ENCODE results near the gene ABI1. TPM values are rescaled to one million over a fixed set of nuclear protein-coding genes. Genes with fewer than 3 reads are reported as not detected.

Gene ABI1
- total RNA-seq, 1 donor from 2014 or later = 43.1 TPM

DNA sequence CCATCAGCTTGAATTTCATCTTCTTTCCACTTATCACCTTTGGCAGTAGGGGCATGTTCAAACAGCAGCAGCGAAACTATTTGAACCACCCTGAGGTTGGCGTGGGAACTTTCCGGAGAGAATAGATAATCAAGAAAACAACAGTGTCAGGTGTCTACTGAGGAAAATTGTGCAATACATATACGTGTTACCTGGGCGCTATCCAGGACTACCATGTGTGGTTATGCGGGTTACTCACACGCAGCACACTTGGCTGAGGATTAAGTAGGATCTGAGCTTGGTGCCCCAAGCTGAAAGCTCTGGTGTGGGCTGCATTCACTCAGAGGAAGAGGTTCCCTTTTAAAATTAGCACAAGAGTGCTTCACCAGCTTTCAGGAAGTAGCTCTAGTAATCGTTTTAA lies 8.8 kb upstream of the ABI1 start:
- no peaks in the 10 kb centered on the region for H3K79me2 ChIP-seq (ENCODE audit: low read depth)
- H4K20me1 ChIP-seq (ENCODE audit: low read depth) = no peaks in the 10 kb centered on the region
- no peak for DNase-seq (ENCODE audit: low spot score)
- no peak overlapping the region for H2AFZ ChIP-seq (replicated peaks)
- H3K4me3 Mint-ChIP-seq = no peak overlapping the region
- no peak overlapping the region for H3K27ac Mint-ChIP-seq
- no peaks in the 10 kb centered on the region for H3F3A ChIP-seq (ENCODE audit: low read depth)
- no peak overlapping the region for H3K9ac ChIP-seq
- H3K27ac ChIP-seq = no peak overlapping the region
- no peaks in the 10 kb centered on the region for H3K36me3 ChIP-seq
- no peaks in the 10 kb centered on the region for H3K4me1 ChIP-seq
- no peak overlapping the region for H3K4me2 ChIP-seq
- H3K36me3 Mint-ChIP-seq = no peaks in the 10 kb centered on the region
- peaks cover 3% of the 10 kb centered on the region for H3K27me3 Mint-ChIP-seq (ENCODE audit: insufficient read depth, low read depth)
- TF ChIP-seq, protein P1, sequence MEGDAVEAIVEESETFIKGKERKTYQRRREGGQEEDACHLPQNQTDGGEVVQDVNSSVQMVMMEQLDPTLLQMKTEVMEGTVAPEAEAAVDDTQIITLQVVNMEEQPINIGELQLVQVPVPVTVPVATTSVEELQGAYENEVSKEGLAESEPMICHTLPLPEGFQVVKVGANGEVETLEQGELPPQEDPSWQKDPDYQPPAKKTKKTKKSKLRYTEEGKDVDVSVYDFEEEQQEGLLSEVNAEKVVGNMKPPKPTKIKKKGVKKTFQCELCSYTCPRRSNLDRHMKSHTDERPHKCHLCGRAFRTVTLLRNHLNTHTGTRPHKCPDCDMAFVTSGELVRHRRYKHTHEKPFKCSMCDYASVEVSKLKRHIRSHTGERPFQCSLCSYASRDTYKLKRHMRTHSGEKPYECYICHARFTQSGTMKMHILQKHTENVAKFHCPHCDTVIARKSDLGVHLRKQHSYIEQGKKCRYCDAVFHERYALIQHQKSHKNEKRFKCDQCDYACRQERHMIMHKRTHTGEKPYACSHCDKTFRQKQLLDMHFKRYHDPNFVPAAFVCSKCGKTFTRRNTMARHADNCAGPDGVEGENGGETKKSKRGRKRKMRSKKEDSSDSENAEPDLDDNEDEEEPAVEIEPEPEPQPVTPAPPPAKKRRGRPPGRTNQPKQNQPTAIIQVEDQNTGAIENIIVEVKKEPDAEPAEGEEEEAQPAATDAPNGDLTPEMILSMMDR (IDR thresholded peaks at IDR 0.05) = no peak
- TF ChIP-seq EZH2phosphoT487 (IDR thresholded peaks at IDR 0.05) (no peak), EZH2 (IDR thresholded peaks at IDR 0.05) (no peak)
- H3K4me3 ChIP-seq = no peak overlapping the region
- no peaks in the 10 kb centered on the region for H3K9me3 ChIP-seq (ENCODE audit: low read depth)
- H3K4me1 Mint-ChIP-seq = peaks cover 3% of the 10 kb centered on the region
- no peaks in the 10 kb centered on the region for H3K27me3 ChIP-seq
- H3K9me3 Mint-ChIP-seq = no peaks in the 10 kb centered on the region

DNA sequence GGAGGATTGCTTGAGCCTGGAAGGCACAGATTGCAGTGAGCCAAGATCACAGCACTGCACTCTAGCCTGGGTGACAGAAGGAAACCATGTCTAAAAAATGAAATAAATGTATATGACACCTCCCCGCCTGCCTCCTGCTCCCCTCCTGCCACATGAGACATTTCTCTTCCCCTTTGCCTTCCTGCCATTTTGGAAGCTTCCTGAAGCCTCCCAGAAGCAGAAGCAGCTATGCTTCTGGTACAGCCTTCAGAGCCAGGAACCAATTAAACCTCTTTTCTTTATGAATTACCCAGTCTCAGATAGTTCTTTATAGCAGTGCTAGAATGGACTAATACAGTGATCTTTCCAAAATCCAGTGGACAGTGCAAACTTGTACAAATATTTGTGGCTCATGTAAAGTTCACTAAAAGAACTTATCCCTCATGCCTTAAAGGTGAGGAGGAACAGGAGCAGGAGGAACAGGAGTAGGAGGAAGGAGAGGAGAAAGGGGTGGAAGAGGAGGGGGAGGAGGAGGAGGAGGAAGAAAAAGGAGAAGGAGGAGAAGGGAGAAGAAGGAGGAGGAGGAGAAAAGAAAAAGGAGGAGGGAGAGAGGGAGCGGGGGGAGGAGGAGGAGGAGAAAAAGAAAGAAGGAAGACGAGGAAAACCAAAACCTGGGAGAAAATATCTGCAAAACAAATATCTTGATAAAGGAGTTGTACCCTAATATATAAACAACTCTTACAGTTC lies 2.8 kb upstream of the ABI1 start:
- DNase-seq (ENCODE audit: low spot score) = no peak
- no peaks in the 10 kb centered on the region for H3K27me3 ChIP-seq
- peaks cover 21% of the 10 kb centered on the region for H3K79me2 ChIP-seq (ENCODE audit: low read depth)
- TF ChIP-seq EZH2 (IDR thresholded peaks at IDR 0.05) = no peak
- TF ChIP-seq, protein P1 (IDR thresholded peaks at IDR 0.05) = no peak
- no peak for TF ChIP-seq EZH2phosphoT487 (IDR thresholded peaks at IDR 0.05)
- H3K27me3 Mint-ChIP-seq (ENCODE audit: insufficient read depth, low read depth) = peaks cover 3% of the 10 kb centered on the region
- H3K4me2 ChIP-seq = no peak overlapping the region
- H3K4me3 ChIP-seq = no peak overlapping the region
- no peaks in the 10 kb centered on the region for H3K9me3 Mint-ChIP-seq
- H3K36me3 ChIP-seq = no peaks in the 10 kb centered on the region
- peak overlapping the region; percentile 5 for H3K27ac Mint-ChIP-seq
- H3F3A ChIP-seq (ENCODE audit: low read depth) = peaks cover 7% of the 10 kb centered on the region
- peaks cover 7% of the 10 kb centered on the region for H4K20me1 ChIP-seq (ENCODE audit: low read depth)
- H3K4me1 Mint-ChIP-seq = peaks cover 7% of the 10 kb centered on the region
- H3K36me3 Mint-ChIP-seq = no peaks in the 10 kb centered on the region
- no peak overlapping the region for H2AFZ ChIP-seq (replicated peaks)
- H3K4me1 ChIP-seq = peaks cover 6% of the 10 kb centered on the region
- H3K9ac ChIP-seq = no peak overlapping the region
- H3K9me3 ChIP-seq (ENCODE audit: low read depth) = no peaks in the 10 kb centered on the region
- no peak overlapping the region for H3K27ac ChIP-seq
- no peak overlapping the region for H3K4me3 Mint-ChIP-seq

DNA sequence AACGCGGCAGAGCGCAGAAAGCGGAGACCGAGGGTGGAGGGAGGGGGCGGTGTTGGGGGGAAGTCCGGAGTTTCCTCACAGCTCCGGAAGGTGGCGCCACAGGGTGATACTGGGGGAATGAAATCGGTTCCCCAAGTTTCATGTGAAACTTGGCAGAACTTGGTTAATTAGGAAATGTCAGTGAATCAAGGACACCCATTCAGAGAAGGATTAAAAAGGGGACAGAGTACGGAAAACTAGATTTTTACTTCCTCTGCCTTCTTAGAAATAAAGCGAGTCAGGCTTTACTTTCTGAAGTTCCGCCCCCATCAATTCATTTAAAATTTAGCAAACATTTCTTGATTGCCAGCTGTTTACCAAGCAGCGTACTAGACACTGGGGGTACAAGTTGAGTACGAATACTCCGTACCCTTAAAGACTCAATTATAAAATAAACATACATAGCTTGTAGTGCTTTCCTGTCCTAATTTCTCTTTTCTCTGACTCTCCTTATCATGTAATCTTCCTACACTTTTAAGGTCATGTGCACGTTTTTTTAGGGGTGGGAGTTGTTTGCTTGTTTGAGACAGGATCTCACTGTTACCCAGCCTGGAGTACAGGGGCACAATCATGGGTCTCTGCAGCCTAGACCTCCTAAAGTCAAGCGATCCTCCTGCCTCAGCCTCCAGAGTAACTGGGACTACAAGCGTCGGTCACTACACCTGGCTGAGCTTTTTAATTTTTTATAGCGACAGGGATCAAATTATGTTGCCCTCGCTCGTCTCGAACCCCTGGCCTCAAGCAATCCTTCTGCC lies 644 bp upstream of the ABI1 start:
- Histone ChIP-seq H3K27ac (no peak overlapping the region), H3K79me2 (ENCODE audit: low read depth) (peaks cover 43% of the 10 kb centered on the region), H3K4me3 (no peak overlapping the region), H3K9me3 (ENCODE audit: low read depth) (no peaks in the 10 kb centered on the region), H2AFZ (replicated peaks) (peak overlapping the region; percentile 35), H3K36me3 (no peaks in the 10 kb centered on the region), H4K20me1 (ENCODE audit: low read depth) (peaks cover 26% of the 10 kb centered on the region), H3K4me1 (peaks cover 8% of the 10 kb centered on the region), H3K27me3 (no peaks in the 10 kb centered on the region), H3K4me2 (no peak overlapping the region), H3K9ac (no peak overlapping the region), H3F3A (ENCODE audit: low read depth) (peaks cover 7% of the 10 kb centered on the region)
- TF ChIP-seq EZH2phosphoT487 (IDR thresholded peaks at IDR 0.05) (no peak), EZH2 (IDR thresholded peaks at IDR 0.05) (no peak)
- TF ChIP-seq, protein P1 (IDR thresholded peaks at IDR 0.05) = peak; percentile 72
- Mint-ChIP-seq H3K4me3 (peak overlapping the region; percentile 97), H3K36me3 (no peaks in the 10 kb centered on the region), H3K27me3 (ENCODE audit: insufficient read depth, low read depth) (peaks cover 3% of the 10 kb centered on the region), H3K9me3 (no peaks in the 10 kb centered on the region), H3K27ac (no peak overlapping the region), H3K4me1 (peaks cover 16% of the 10 kb centered on the region)
- no peak for DNase-seq (ENCODE audit: low spot score)
